Mucosa of descending colon (tissue), 3 donors: Measurements from ENCODE around the gene ZNF329. TPM values are rescaled to one million over a fixed set of nuclear protein-coding genes. Genes with fewer than 3 reads are reported as not detected.

ENCODE experiments used
- ATAC-seq: fragments of 200-7000 bp; cut with Tn5 transposase; one replicate; pipeline ENCODE4 v1.9.1; 2020; ENCODE audit warnings: mild to moderate bottlenecking, moderate library complexity
- DNase-seq, 3 donors: peaks; one replicate each; pipeline ENCODE4 v3.0.0-alpha.2; 2020
- H3K36me3 ChIP-seq: fragments of 200-600 bp; one replicate; pipeline ENCODE4 v1.8.0; 2021; ENCODE audit warnings: low read depth, mild to moderate bottlenecking
- H3K4me1 ChIP-seq: fragments of 200-600 bp; one replicate; pipeline ENCODE4 v1.8.0; 2021; ENCODE audit warnings: low read depth, mild to moderate bottlenecking
- H3K4me3 ChIP-seq: fragments of 200-600 bp; one replicate; pipeline ENCODE4 v1.8.0; 2021; ENCODE audit warnings: mild to moderate bottlenecking
- H3K9me3 ChIP-seq: fragments of 200-600 bp; one replicate; pipeline ENCODE4 v1.8.0; 2021; ENCODE audit warnings: mild to moderate bottlenecking
- CTCF ChIP-seq: fragments of 200-600 bp; IDR thresholded peaks from one replicate; pipeline ENCODE4 v1.8.0; 2022; ENCODE audit warnings: antibody characterized with exemption, mild to moderate bottlenecking
- intact Hi-C, 2 donors: fragments of 100-400 bp; cut with DNase I in 1 of 2; cut with micrococcal nuclease in 1 of 2; formaldehyde crosslinking; loops; one replicate each; pipeline versions ENCODE4 v1.11.0 to v1.11.1; 2022; cut with DNase I, micrococcal nuclease
- total RNA-seq, 3 donors: library from RNA; stranded (reverse); fragmentation: NEBNext Ultra II Directional in 2 of 3; extraction: Animal tissue kit (Norgen Biotek cat#: 25700) in 2 of 3; gene quantifications; one replicate each; pipeline versions ENCODE4 v1.2.1 to v1.2.4, GENCODE V29; 2021 to 2023
- donor health status: DM: no; HTN: no; CAD: no; lungs with moderate emphysema.
- donor health status: DM: no; HTN: no; CAD: no.
- donor health status: DM: no; HTN: yes; CAD: no.

The ZNF329 gene
- total RNA-seq, 3 donors from 2014 or later = 3.5 to 10.3 (median 4.9) TPM

GRCh38 chr19:58181902-58182576, 31.4 kb upstream of the ZNF329 start:
- Histone ChIP-seq H3K4me1 (no peaks in the 10 kb centered on the region), H3K9me3 (peaks cover 90% of the 10 kb centered on the region), H3K4me3 (no peak overlapping the region), H3K36me3 (no peaks in the 10 kb centered on the region)
- DNase-seq (peak in 2 of 3 donors; percentile 50 to 59), ATAC-seq (no peak)
- TF ChIP-seq CTCF = no peak
- intact Hi-C loops = no loop called here

DNA sequence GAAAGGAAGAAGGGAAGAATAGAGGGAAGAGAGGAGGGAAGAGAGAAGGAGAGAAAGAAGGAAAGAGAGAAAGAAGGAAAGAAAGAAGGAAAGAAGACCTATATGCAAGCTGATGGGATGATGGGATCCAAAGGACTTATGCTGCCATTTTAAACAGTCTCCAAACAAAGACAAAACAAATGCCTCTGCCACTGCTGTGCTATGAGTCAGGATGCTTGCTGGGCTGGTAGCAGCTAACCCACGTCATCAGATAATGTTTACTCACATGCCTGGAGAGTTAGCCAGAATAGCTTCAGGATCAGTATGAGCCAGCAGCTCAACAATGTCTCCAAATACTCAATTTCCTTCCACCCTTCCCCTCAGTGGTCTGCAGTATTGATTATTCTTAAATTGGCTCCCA, 20.3 kb upstream of the ZNF329 start:
- Histone ChIP-seq H3K4me3 (no peak overlapping the region), H3K9me3 (peaks cover 99% of the 10 kb centered on the region), H3K4me1 (no peaks in the 10 kb centered on the region), H3K36me3 (no peaks in the 10 kb centered on the region)
- TF ChIP-seq CTCF = no peak
- ATAC-seq = no peak
- DNase-seq = no peak
- intact Hi-C loops = no loop called here

DNA sequence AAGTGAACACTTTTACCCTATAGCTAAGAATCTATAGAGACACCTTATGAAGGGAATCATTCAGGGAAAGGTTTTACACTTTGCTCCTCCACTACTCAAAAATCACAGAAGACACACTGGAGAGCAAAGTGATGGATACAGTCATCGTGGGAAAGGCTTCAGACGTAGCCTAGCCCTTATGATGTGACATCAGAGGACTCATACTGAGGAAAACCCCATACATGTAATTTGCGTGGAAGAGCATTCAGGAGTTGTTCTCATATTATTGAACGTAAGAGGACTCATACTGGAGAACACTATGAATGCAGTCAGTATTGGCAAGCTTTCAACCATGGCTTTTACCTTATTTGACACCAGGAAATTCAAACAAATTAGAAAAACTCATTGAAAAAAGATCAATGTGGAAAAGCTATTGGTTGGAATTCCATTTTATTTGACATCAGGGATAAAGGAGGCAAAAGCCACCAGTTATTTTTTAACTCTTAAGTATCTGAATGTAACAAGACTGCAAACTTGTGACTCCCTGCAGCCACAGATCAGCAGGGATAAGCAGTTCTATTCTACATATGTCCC, 16.2 kb upstream of the ZNF329 start:
- Histone ChIP-seq H3K4me3 (no peak overlapping the region), H3K9me3 (peaks cover 97% of the 10 kb centered on the region), H3K4me1 (no peaks in the 10 kb centered on the region), H3K36me3 (no peaks in the 10 kb centered on the region)
- no peak for TF ChIP-seq CTCF
- DNase-seq (no peak), ATAC-seq (no peak)
- intact Hi-C loops = no loop called here

DNA sequence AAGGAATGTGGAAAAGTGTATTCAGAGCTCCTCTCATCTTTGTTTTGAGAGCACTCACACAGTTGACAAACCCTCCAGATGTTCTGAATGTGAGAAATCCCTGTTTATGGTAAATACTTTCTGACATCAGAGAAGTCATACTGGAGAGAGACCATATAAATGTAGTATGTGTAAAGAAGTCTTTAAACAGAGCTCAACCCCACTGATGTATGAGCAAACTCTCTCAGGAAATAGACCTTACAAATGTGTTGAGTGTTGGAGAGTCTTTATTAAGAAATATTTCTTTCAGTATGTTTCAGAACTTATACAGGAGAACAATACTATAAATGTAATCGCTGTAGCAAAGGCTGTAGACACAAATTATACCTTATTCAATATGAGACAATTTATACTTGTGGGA, 15.7 kb upstream of the ZNF329 start:
- DNase-seq (no peak), ATAC-seq (no peak)
- Histone ChIP-seq H3K9me3 (peaks cover 98% of the 10 kb centered on the region), H3K4me1 (no peaks in the 10 kb centered on the region), H3K36me3 (no peaks in the 10 kb centered on the region), H3K4me3 (no peak overlapping the region)
- intact Hi-C loops = no loop called here
- TF ChIP-seq CTCF = no peak

- peaks cover 13% of the 10 kb centered on the region for H3K4me1 ChIP-seq
- no peak for DNase-seq
- intact Hi-C loops = loop anchor here in 1 of 2 donors (5.0 kb wide), 1 partner anchor 135 kb away; no protein-coding TSS in a partner anchor
- peaks cover 37% of the 10 kb centered on the region for H3K9me3 ChIP-seq
- no peak for TF ChIP-seq CTCF
- no peaks in the 10 kb centered on the region for H3K36me3 ChIP-seq
- H3K4me3 ChIP-seq = no peak overlapping the region
- ATAC-seq = no peak
Observed at GRCh38 chr19:58157045-58157728, 6.6 kb upstream of the ZNF329 start.
